ENCODE data around the gene KLF5.

GRCh38 chr13:73107970-73108369, 49.2 kb downstream of the KLF5 start:
- no peak for TF ChIP-seq CTCF (IDR thresholded peaks at IDR 0.05; ENCODE audit: insufficient read depth, low read depth, low read length)
- no peak for TF ChIP-seq EZH2 (IDR thresholded peaks at IDR 0.05; ENCODE audit: insufficient read depth, low read length)

All from astrocyte (in vitro differentiated cells and primary cell).